GM23338 (cell line): ENCODE results near the gene CYB5RL. TPM values are rescaled to one million over a fixed set of nuclear protein-coding genes. Genes with fewer than 3 reads are reported as not detected.

ENCODE experiments used
- ATAC-seq: fragments of 200-7000 bp; cut with Tn5 transposase; 3 replicates; pipeline ENCODE4 v1.9.1; 2020
- DNase-seq: peaks from one replicate; pipeline ENCODE4 v3.0.0-alpha.2; 2015; ENCODE audit warnings: low spot score
- H2AFZ ChIP-seq: fragments of 200-600 bp; sonication (generic); 2 replicates; pipeline ENCODE4 v1.8.0; 2016; ENCODE audit warnings: antibody characterized with exemption, mild to moderate bottlenecking, moderate library complexity
- H3F3A ChIP-seq: fragments of 200-600 bp; sonication (generic); replicated peaks from 2 replicates; pipeline ENCODE4 v1.8.0; 2017; ENCODE audit warnings: antibody characterized with exemption, mixed run types, low read depth
- H3K27ac ChIP-seq: fragments of 200-600 bp; sonication (generic); 2 replicates; pipeline ENCODE4 v1.6.1; 2016; ENCODE audit warnings: low read depth
- H3K27me3 ChIP-seq: fragments of 200-600 bp; sonication (generic); 2 replicates; pipeline ENCODE4 v1.8.0; 2016; ENCODE audit warnings: mild to moderate bottlenecking, mixed run types, moderate library complexity; ENCODE audit not compliant: insufficient read depth
- H3K36me3 ChIP-seq: fragments of 200-600 bp; sonication (generic); 2 replicates; pipeline ENCODE4 v1.8.0; 2016; ENCODE audit warnings: mild to moderate bottlenecking; ENCODE audit not compliant: insufficient read depth
- H3K4me1 ChIP-seq: fragments of 200-600 bp; sonication (generic); 2 replicates; pipeline ENCODE4 v1.8.0; 2016; ENCODE audit warnings: mild to moderate bottlenecking, moderate library complexity; ENCODE audit not compliant: insufficient read depth
- H3K4me2 ChIP-seq: fragments of 200-600 bp; sonication (generic); 2 replicates; pipeline ENCODE4 v1.7.1; 2017; ENCODE audit warnings: mixed run types
- H3K4me3 ChIP-seq: fragments of 200-600 bp; sonication (generic); 2 replicates; pipeline ENCODE4 v1.6.1; 2016; ENCODE audit warnings: mixed run types
- H3K79me2 ChIP-seq: fragments of 200-600 bp; sonication (generic); replicated peaks from 2 replicates; pipeline ENCODE4 v1.8.0; 2017; ENCODE audit warnings: mild to moderate bottlenecking; ENCODE audit not compliant: insufficient read depth
- H3K9me2 ChIP-seq: fragments of 200-600 bp; sonication (generic); 2 replicates; pipeline ENCODE4 v1.8.0; 2017; ENCODE audit not compliant: insufficient read depth
- H4K20me1 ChIP-seq: fragments of 200-600 bp; sonication (generic); replicated peaks from 2 replicates; pipeline ENCODE4 v1.8.0; 2017; ENCODE audit warnings: mild to moderate bottlenecking; ENCODE audit not compliant: insufficient read depth
- H3K27ac Mint-ChIP-seq: 2 replicates; pipeline ENCODE4 v1.8.0; 2020; ENCODE audit warnings: inconsistent platforms, mild to moderate bottlenecking, moderate library complexity, mixed read lengths
- H3K27me3 Mint-ChIP-seq: 3 replicates; pipeline ENCODE4 v1.8.0; 2022; ENCODE audit warnings: low read depth, mild to moderate bottlenecking, moderate library complexity, mixed read lengths, inconsistent platforms; ENCODE audit not compliant: insufficient read depth, poor library complexity
- H3K36me3 Mint-ChIP-seq: 3 replicates; pipeline ENCODE4 v1.8.0; 2021; ENCODE audit warnings: low read depth, mild to moderate bottlenecking, inconsistent platforms, moderate library complexity, mixed read lengths
- H3K4me1 Mint-ChIP-seq: 3 replicates; pipeline ENCODE4 v1.8.0; 2020; ENCODE audit warnings: mild to moderate bottlenecking, inconsistent platforms, mixed read lengths
- H3K4me3 Mint-ChIP-seq: 3 replicates; pipeline ENCODE4 v1.8.0; 2021; ENCODE audit warnings: moderate library complexity, mild to moderate bottlenecking, inconsistent platforms, mixed read lengths
- H3K9me3 Mint-ChIP-seq: 3 replicates; pipeline ENCODE4 v1.8.0; 2020; ENCODE audit warnings: moderate library complexity, mild to moderate bottlenecking, inconsistent platforms, mixed read lengths
- CREB1 ChIP-seq: fragments of 250-450 bp; sonication (Bioruptor Pico); IDR thresholded peaks from 2 replicates; pipeline ENCODE4 v1.5.0; 2020; ENCODE audit warnings: low read depth, mild to moderate bottlenecking, moderate library complexity
- JUNB ChIP-seq: IDR thresholded peaks from one replicate; pipeline ENCODE4 v1.6.1; 2016; ENCODE audit warnings: antibody characterized with exemption; ENCODE audit not compliant: unreplicated experiment
- NANOG ChIP-seq: IDR thresholded peaks from 2 replicates; pipeline ENCODE4 v1.6.1; 2016; ENCODE audit warnings: antibody characterized with exemption, borderline replicate concordance
- ZNF331 ChIP-seq: fragments of 250-450 bp; sonication (Bioruptor Pico); IDR thresholded peaks from 2 replicates; pipeline ENCODE4 v1.5.0; 2020; ENCODE audit warnings: low read depth, mild to moderate bottlenecking, moderate library complexity
- polyA plus RNA-seq: library from polyadenylated mRNA; unstranded; fragments of >200 nt; fragmentation: Nextera tagmentation; extraction: Ambion mirVana; gene quantifications from 2 replicates; pipeline ENCODE4 v1.2.1, GENCODE V29; 2016
- total RNA-seq: library from RNA; depleted of rRNA; stranded (reverse); fragments of >200 nt; shearing (Covaris generic); gene quantifications from 2 replicates; pipeline ENCODE4 v1.2.3, GENCODE V29; 2014
- TF ChIP-seq, protein P1 (sequence below): fragments of 250-450 bp; sonication (Bioruptor Pico); IDR thresholded peaks from 2 replicates; pipeline ENCODE4 v1.5.0; 2020; ENCODE audit warnings: mild to moderate bottlenecking, moderate library complexity
- TF ChIP-seq, protein P2 (sequence below), 2 experiments: fragments of 200-600 bp in 1 of 2; sonication (generic) in 1 of 2; conservative IDR thresholded peaks; 2 replicates each; pipeline versions ENCODE4 v1.5.1 to v1.6.1; 2016 to 2017; ENCODE audit warnings: antibody characterized with exemption in 2 of 2, low read depth in 2 of 2, mild to moderate bottlenecking in 2 of 2, moderate library complexity in 1 of 2

Gene CYB5RL
- total and polyA plus RNA-seq, 2 experiments from 2014 or later: 5.9 to 11.5 TPM

DNA sequence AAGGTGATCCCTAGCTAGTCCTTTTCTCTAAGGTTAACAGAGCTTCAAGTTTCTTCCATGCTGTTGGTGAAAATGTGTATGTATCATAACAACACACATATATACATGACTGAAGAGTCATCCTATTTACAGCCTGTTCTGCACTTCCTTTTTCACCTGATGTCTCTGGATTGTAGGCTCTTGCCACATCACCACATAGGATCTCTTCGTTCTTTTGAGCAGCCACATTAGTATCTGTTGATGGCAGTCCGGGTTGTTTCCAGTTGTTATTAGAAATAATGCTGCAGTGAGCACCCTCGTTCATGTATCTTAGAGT, 19.8 kb upstream of the CYB5RL start:
- H4K20me1 ChIP-seq: peaks cover 19% of the 10 kb centered on the region
- no peak overlapping the region for H3K4me3 ChIP-seq
- peaks cover 42% of the 10 kb centered on the region for H3K36me3 Mint-ChIP-seq
- peak overlapping the region; percentile 63; the same call in 1 of the 2 replicates for H3K27ac Mint-ChIP-seq
- DNase-seq (no peak), ATAC-seq (no peak)
- peak overlapping the region; percentile 19; the same call in 1 of the 2 replicates for H3K27ac ChIP-seq
- TF ChIP-seq, protein P1, sequence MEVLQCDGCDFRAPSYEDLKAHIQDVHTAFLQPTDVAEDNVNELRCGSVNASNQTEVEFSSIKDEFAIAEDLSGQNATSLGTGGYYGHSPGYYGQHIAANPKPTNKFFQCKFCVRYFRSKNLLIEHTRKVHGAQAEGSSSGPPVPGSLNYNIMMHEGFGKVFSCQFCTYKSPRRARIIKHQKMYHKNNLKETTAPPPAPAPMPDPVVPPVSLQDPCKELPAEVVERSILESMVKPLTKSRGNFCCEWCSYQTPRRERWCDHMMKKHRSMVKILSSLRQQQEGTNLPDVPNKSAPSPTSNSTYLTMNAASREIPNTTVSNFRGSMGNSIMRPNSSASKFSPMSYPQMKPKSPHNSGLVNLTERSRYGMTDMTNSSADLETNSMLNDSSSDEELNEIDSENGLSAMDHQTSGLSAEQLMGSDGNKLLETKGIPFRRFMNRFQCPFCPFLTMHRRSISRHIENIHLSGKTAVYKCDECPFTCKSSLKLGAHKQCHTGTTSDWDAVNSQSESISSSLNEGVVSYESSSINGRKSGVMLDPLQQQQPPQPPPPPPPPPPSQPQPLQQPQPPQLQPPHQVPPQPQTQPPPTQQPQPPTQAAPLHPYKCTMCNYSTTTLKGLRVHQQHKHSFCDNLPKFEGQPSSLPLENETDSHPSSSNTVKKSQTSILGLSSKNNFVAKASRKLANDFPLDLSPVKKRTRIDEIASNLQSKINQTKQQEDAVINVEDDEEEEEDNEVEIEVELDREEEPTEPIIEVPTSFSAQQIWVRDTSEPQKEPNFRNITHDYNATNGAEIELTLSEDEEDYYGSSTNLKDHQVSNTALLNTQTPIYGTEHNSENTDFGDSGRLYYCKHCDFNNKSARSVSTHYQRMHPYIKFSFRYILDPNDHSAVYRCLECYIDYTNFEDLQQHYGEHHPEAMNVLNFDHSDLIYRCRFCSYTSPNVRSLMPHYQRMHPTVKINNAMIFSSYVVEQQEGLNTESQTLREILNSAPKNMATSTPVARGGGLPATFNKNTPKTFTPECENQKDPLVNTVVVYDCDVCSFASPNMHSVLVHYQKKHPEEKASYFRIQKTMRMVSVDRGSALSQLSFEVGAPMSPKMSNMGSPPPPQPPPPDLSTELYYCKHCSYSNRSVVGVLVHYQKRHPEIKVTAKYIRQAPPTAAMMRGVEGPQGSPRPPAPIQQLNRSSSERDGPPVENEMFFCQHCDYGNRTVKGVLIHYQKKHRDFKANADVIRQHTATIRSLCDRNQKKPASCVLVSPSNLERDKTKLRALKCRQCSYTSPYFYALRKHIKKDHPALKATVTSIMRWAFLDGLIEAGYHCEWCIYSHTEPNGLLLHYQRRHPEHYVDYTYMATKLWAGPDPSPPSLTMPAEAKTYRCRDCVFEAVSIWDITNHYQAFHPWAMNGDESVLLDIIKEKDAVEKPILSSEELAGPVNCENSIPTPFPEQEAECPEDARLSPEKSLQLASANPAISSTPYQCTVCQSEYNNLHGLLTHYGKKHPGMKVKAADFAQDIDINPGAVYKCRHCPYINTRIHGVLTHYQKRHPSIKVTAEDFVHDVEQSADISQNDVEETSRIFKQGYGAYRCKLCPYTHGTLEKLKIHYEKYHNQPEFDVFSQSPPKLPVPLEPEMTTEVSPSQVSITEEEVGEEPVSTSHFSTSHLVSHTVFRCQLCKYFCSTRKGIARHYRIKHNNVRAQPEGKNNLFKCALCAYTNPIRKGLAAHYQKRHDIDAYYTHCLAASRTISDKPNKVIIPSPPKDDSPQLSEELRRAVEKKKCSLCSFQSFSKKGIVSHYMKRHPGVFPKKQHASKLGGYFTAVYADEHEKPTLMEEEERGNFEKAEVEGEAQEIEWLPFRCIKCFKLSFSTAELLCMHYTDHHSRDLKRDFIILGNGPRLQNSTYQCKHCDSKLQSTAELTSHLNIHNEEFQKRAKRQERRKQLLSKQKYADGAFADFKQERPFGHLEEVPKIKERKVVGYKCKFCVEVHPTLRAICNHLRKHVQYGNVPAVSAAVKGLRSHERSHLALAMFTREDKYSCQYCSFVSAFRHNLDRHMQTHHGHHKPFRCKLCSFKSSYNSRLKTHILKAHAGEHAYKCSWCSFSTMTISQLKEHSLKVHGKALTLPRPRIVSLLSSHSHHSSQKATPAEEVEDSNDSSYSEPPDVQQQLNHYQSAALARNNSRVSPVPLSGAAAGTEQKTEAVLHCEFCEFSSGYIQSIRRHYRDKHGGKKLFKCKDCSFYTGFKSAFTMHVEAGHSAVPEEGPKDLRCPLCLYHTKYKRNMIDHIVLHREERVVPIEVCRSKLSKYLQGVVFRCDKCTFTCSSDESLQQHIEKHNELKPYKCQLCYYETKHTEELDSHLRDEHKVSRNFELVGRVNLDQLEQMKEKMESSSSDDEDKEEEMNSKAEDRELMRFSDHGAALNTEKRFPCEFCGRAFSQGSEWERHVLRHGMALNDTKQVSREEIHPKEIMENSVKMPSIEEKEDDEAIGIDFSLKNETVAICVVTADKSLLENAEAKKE (CRISPR knock-in tag): no peak
- TF ChIP-seq CREB1: no peak
- TF ChIP-seq ZNF331 (CRISPR knock-in tag): no peak
- TF ChIP-seq NANOG: no peak
- TF ChIP-seq, protein P2, sequence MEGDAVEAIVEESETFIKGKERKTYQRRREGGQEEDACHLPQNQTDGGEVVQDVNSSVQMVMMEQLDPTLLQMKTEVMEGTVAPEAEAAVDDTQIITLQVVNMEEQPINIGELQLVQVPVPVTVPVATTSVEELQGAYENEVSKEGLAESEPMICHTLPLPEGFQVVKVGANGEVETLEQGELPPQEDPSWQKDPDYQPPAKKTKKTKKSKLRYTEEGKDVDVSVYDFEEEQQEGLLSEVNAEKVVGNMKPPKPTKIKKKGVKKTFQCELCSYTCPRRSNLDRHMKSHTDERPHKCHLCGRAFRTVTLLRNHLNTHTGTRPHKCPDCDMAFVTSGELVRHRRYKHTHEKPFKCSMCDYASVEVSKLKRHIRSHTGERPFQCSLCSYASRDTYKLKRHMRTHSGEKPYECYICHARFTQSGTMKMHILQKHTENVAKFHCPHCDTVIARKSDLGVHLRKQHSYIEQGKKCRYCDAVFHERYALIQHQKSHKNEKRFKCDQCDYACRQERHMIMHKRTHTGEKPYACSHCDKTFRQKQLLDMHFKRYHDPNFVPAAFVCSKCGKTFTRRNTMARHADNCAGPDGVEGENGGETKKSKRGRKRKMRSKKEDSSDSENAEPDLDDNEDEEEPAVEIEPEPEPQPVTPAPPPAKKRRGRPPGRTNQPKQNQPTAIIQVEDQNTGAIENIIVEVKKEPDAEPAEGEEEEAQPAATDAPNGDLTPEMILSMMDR (conservative IDR thresholded peaks at IDR 0.05; ENCODE audit: low read depth in 2 of 2): no peak
- TF ChIP-seq JUNB: no peak
- no peak overlapping the region for H3K4me3 Mint-ChIP-seq
- peaks cover 13% of the 10 kb centered on the region for H3K27me3 Mint-ChIP-seq
- no peak overlapping the region for H3K4me2 ChIP-seq
- H3K4me1 ChIP-seq: no peaks in the 10 kb centered on the region
- no peaks in the 10 kb centered on the region for H3F3A ChIP-seq
- H3K4me1 Mint-ChIP-seq: peaks cover 29% of the 10 kb centered on the region
- no peaks in the 10 kb centered on the region for H3K27me3 ChIP-seq
- no peak overlapping the region for H2AFZ ChIP-seq
- H3K9me2 ChIP-seq: no peaks in the 10 kb centered on the region
- H3K36me3 ChIP-seq: peaks cover 12% of the 10 kb centered on the region; the same call in 1 of the 2 replicates
- H3K9me3 Mint-ChIP-seq: no peaks in the 10 kb centered on the region
- H3K79me2 ChIP-seq: no peaks in the 10 kb centered on the region
